Mucosa of rectum (tissue), 2 donors: ENCODE measurements around the gene TGM5.
"Not testable (repeated sequence)": the region's sequence is repeated elsewhere in the genome, so short reads cannot be mapped to it uniquely, and the experiment has no call there.

ENCODE experiments used
- H3K27ac ChIP-seq, 2 donors: one replicate each; pipeline ENCODE4 v1.7.0; 2013; ENCODE audit warnings: inconsistent platforms in 2 of 2, low read depth in 2 of 2, low read length in 2 of 2
- H3K27me3 ChIP-seq, 2 donors: one replicate each; pipeline ENCODE4 v1.7.0; 2013; ENCODE audit warnings: low read length in 2 of 2; ENCODE audit not compliant: control insufficient read depth in 2 of 2, insufficient read depth in 2 of 2
- H3K36me3 ChIP-seq, 2 donors: one replicate each; pipeline ENCODE4 v1.7.0; 2013; ENCODE audit warnings: low read length in 2 of 2; ENCODE audit not compliant: control insufficient read depth in 2 of 2, insufficient read depth in 2 of 2
- H3K4me1 ChIP-seq, 2 donors: one replicate each; pipeline ENCODE4 v1.7.0; 2013; ENCODE audit warnings: low read length in 2 of 2, mild to moderate bottlenecking in 1 of 2; ENCODE audit not compliant: control insufficient read depth in 2 of 2, insufficient read depth in 2 of 2
- H3K4me3 ChIP-seq, 2 donors: one replicate each; pipeline ENCODE4 v1.7.0; 2013; ENCODE audit warnings: low read length in 2 of 2
- H3K9ac ChIP-seq, 2 donors: one replicate each; pipeline ENCODE4 v1.7.0; 2013; ENCODE audit warnings: low read length in 2 of 2, low read depth in 1 of 2, mild to moderate bottlenecking in 1 of 2
- H3K9me3 ChIP-seq, 2 donors: one replicate each; pipeline ENCODE4 v1.7.0; 2013; ENCODE audit warnings: low read length in 2 of 2; ENCODE audit not compliant: control insufficient read depth in 2 of 2
- donor health status: healthy.
- donor health status: Normal muscosa, but diverticular disease.

TGM5 gene

GRCh38 chr15:43198556-43198955, 68.2 kb downstream of the TGM5 start:
- H3K36me3 ChIP-seq, result peaks cover 22 to 34% of the 10 kb centered on the region in 2 donors
- not testable (repeated sequence) for H3K27me3 ChIP-seq, H3K9me3 ChIP-seq, H3K4me3 ChIP-seq, H3K9ac ChIP-seq, H3K27ac ChIP-seq, H3K4me1 ChIP-seq

GRCh38 chr15:43197773-43198172, 69.0 kb downstream of the TGM5 start:
- not testable (repeated sequence) for H3K9ac ChIP-seq, H3K4me3 ChIP-seq, H3K27me3 ChIP-seq, H3K9me3 ChIP-seq, H3K27ac ChIP-seq, H3K4me1 ChIP-seq
- H3K36me3 ChIP-seq, result peaks cover 27 to 41% of the 10 kb centered on the region in 2 donors

GRCh38 chr15:43196760-43197548, 69.8 kb downstream of the TGM5 start:
- Histone ChIP-seq H3K9me3 (no peaks in the 10 kb centered on the region), H3K27ac (no peak overlapping the region), H3K4me1 (no peaks in the 10 kb centered on the region), H3K9ac (no peak overlapping the region), H3K36me3 (peaks cover 35 to 49% of the 10 kb centered on the region in 2 donors), H3K27me3 (no peaks in the 10 kb centered on the region), H3K4me3 (no peak overlapping the region)

GRCh38 chr15:43194795-43195194, 71.9 kb downstream of the TGM5 start:
- no peaks in the 10 kb centered on the region for H3K9me3 ChIP-seq
- H3K36me3 ChIP-seq, result peaks cover 52 to 70% of the 10 kb centered on the region in 2 donors
- H3K27me3 ChIP-seq, result no peaks in the 10 kb centered on the region
- no peak overlapping the region for H3K27ac ChIP-seq
- no peak overlapping the region for H3K9ac ChIP-seq
- no peaks in the 10 kb centered on the region for H3K4me1 ChIP-seq
- no peak overlapping the region for H3K4me3 ChIP-seq

GRCh38 chr15:43193710-43194109, 73.0 kb downstream of the TGM5 start:
- Histone ChIP-seq H3K4me3 (no peak overlapping the region), H3K27ac (no peak overlapping the region), H3K9ac (no peak overlapping the region), H3K36me3 (peaks cover 60 to 78% of the 10 kb centered on the region in 2 donors), H3K9me3 (no peaks in the 10 kb centered on the region), H3K4me1 (no peaks in the 10 kb centered on the region), H3K27me3 (no peaks in the 10 kb centered on the region)

GRCh38 chr15:43190178-43190577, 76.5 kb downstream of the TGM5 start:
- Histone ChIP-seq H3K27ac (no peak overlapping the region), H3K4me3 (no peak overlapping the region), H3K9me3 (no peaks in the 10 kb centered on the region), H3K4me1 (peaks cover 0 to 7% of the 10 kb centered on the region in 2 donors), H3K27me3 (no peaks in the 10 kb centered on the region), H3K36me3 (peaks cover 47 to 56% of the 10 kb centered on the region in 2 donors), H3K9ac (no peak overlapping the region)

- Histone ChIP-seq H3K4me3 (no peak overlapping the region), H3K27me3 (no peaks in the 10 kb centered on the region), H3K9ac (no peak overlapping the region), H3K36me3 (peaks cover 43 to 47% of the 10 kb centered on the region in 2 donors), H3K9me3 (no peaks in the 10 kb centered on the region), H3K27ac (no peak overlapping the region), H3K4me1 (peaks cover 0 to 7% of the 10 kb centered on the region in 2 donors)
Measured at GRCh38 chr15:43189296-43189695, 77.4 kb downstream of the TGM5 start.

- Histone ChIP-seq H3K4me3 (no peak overlapping the region), H3K27ac (no peak overlapping the region), H3K27me3 (no peaks in the 10 kb centered on the region), H3K9ac (no peak overlapping the region), H3K36me3 (peaks cover 37 to 40% of the 10 kb centered on the region in 2 donors), H3K4me1 (peaks cover 0 to 7% of the 10 kb centered on the region in 2 donors), H3K9me3 (no peaks in the 10 kb centered on the region)
Measured at GRCh38 chr15:43187544-43188155, 79.1 kb downstream of the TGM5 start.

- Histone ChIP-seq H3K27ac (peak overlapping the region; percentile 90 to 92), H3K9me3 (no peaks in the 10 kb centered on the region), H3K9ac (peak overlapping the region; percentile 80 to 84), H3K27me3 (no peaks in the 10 kb centered on the region), H3K36me3 (peaks cover 28 to 34% of the 10 kb centered on the region in 2 donors), H3K4me3 (peak overlapping the region; percentile 90 to 91), H3K4me1 (peaks cover 0 to 7% of the 10 kb centered on the region in 2 donors)
Measured at GRCh38 chr15:43186003-43186353, 80.8 kb downstream of the TGM5 start.

GRCh38 chr15:43185157-43186002, 81.3 kb downstream of the TGM5 start, which contains the start of gene CCNDBP1:
TSS of gene CCNDBP1 (plus strand) at chr15:43185403. CDS start at chr15:43185499, 96 bp downstream.
- Histone ChIP-seq H3K4me3 (peak within 1 kb of the TSS; percentile 90 to 91), H3K9me3 (no peaks in the 10 kb centered on the region), H3K27ac (peak within 1 kb of the TSS; percentile 90 to 92), H3K9ac (peak within 1 kb of the TSS; percentile 80 to 84), H3K36me3 (peaks cover 27 to 28% of the 10 kb centered on the region in 2 donors), H3K27me3 (no peaks in the 10 kb centered on the region), H3K4me1 (peaks cover 0 to 7% of the 10 kb centered on the region in 2 donors)
